NOMO-1 treated with DMSO at 0.1 percent for 48 hours (cell line): ENCODE measurements around the gene SFXN3.

Experiments
- DNase-seq: peaks from one replicate; lab custom pipeline; 2025; ENCODE audit not compliant: unreplicated experiment; lab: John Stamatoyannopoulos, UW

The SFXN3 gene

GRCh38 chr10:101000127-101000914, 30.7 kb upstream of the SFXN3 start:
- no peak for DNase-seq

- no peak for DNase-seq
Observed at GRCh38 chr10:101000915-101001658, 29.9 kb upstream of the SFXN3 start.

- DNase-seq: no peak
Observed at GRCh38 chr10:101001659-101002035, 29.4 kb upstream of the SFXN3 start.

- no peak for DNase-seq
Observed at GRCh38 chr10:101002456-101002855, 28.6 kb upstream of the SFXN3 start.

- no peak for DNase-seq
Observed at GRCh38 chr10:101003639-101004206, 27.3 kb upstream of the SFXN3 start.

- DNase-seq: no peak
Observed at GRCh38 chr10:101005361-101005760, 25.7 kb upstream of the SFXN3 start.

GRCh38 chr10:101005869-101006567, 25.0 kb upstream of the SFXN3 start:
- DNase-seq: no peak

GRCh38 chr10:101006593-101007098, 24.4 kb upstream of the SFXN3 start:
- no peak for DNase-seq

- DNase-seq: no peak
Observed at GRCh38 chr10:101007099-101007711, 23.8 kb upstream of the SFXN3 start.

- no peak for DNase-seq
Observed at GRCh38 chr10:101007915-101008822, 22.9 kb upstream of the SFXN3 start.

- DNase-seq: no peak
Observed at GRCh38 chr10:101008823-101009423, 22.1 kb upstream of the SFXN3 start.

- DNase-seq: no peak
Observed at GRCh38 chr10:101010329-101010728, 20.7 kb upstream of the SFXN3 start.

- no peak for DNase-seq
Observed at GRCh38 chr10:101011517-101012423, 19.3 kb upstream of the SFXN3 start.

GRCh38 chr10:101012525-101013364, 18.3 kb upstream of the SFXN3 start:
- peak; percentile 87 for DNase-seq

- no peak for DNase-seq
Observed at GRCh38 chr10:101013365-101013825, 17.6 kb upstream of the SFXN3 start.

- peak; percentile 41 for DNase-seq
Observed at GRCh38 chr10:101014230-101014884, 16.7 kb upstream of the SFXN3 start.
